Inflammatory macrophage treated with lipopolysaccharide for 4 hours (primary cell): ENCODE measurements around the gene STPG3.

Experiments
- DNase-seq: peaks from one replicate; pipeline ENCODE4 v3.0.0-alpha.2; 2020

The STPG3 gene

DNA sequence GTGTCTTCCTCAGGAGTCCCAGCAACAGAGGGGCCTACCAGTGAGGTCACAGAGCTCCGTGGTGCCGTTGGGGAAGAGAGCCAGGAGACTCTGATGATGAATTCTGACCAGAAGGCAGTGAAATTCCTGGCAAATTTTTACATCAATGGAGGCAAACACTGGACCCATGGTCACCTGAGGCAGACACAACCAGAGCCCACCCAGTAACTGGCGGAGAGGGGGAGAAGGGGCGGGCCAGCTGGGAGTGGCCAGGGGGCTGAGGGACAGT is at the start of gene STPG3:
STPG3 (plus strand) TSS at position 93 of the 268 bp plus-strand sequence; CDS start at position 94, 1 bp downstream.
- DNase-seq, result no peak

DNA sequence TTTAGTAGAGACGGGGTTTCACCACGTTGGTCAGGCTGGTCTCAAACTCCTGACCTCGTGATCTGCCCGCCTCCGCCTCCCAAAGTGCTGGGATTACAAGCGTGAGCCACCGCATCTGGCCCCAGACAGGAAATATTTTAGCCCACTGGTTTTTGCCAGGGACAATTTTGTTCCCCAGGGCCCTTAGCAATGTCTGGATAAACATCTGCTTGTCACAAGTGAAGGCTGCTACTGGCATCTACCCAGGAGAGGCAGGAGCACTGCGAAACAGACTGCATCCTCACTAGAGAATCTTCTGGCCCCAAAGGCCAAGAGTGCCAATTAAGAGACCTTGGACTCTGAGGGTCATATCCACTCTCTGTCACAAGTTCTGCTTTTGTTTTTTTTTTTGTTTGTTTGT is 48.1 kb upstream of the STPG3 start:
- no peak for DNase-seq

DNA sequence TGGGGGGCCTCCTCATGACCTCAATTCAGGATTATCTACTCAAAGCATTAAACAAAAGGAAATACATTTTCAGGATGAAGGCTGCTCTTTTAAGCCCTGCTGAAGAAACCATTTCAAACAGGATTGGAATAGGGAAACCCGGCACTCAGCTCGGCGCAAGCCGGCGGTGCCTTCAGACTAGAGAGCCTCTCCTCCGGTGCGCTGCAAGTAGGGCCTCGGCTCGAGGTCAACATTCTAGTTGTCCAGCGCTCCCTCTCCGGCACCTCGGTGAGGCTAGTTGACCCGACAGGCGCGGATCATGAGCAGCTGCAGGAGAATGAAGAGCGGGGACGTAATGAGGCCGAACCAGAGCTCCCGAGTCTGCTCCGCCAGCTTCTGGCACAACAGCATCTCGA is 46.4 kb upstream of the STPG3 start:
- DNase-seq, result no peak

- peak; percentile 87 for DNase-seq
Measured at GRCh38 chr9:137205126-137206069, 45.7 kb upstream of the STPG3 start, which contains the start of the genes NDOR1 and TMEM203. Gene NDOR1, plus strand, starts transcription at chr9:137205700. Its CDS starts 78 bp downstream, at chr9:137205778. Gene TMEM203, minus strand, starts transcription at chr9:137205648. Its CDS starts 234 bp downstream, at chr9:137205414.

- no peak for DNase-seq
Measured at GRCh38 chr9:137206602-137207001, 44.5 kb upstream of the STPG3 start.

- DNase-seq, result no peak
Measured at GRCh38 chr9:137211532-137211931, 39.6 kb upstream of the STPG3 start.

DNA sequence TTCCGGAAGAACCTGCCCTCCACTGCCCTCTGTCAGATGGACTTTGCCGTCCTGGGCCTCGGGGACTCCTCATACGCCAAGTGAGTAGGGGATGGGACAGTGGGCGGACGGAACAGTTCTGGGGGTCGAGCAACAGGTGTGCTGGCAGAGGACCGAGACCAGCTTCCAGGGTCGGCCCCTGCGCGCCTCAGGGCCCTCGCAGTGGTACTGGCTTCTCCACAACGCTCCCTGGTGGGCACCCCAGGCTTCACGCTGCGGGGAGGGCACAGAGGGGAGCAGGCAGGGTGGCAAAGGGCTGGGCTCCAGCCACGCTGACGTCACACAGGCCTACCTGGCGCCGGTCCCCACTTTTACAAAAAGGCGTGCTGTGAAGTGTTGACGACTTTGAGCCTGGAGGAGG is 38.6 kb upstream of the STPG3 start:
- DNase-seq, result no peak

DNA sequence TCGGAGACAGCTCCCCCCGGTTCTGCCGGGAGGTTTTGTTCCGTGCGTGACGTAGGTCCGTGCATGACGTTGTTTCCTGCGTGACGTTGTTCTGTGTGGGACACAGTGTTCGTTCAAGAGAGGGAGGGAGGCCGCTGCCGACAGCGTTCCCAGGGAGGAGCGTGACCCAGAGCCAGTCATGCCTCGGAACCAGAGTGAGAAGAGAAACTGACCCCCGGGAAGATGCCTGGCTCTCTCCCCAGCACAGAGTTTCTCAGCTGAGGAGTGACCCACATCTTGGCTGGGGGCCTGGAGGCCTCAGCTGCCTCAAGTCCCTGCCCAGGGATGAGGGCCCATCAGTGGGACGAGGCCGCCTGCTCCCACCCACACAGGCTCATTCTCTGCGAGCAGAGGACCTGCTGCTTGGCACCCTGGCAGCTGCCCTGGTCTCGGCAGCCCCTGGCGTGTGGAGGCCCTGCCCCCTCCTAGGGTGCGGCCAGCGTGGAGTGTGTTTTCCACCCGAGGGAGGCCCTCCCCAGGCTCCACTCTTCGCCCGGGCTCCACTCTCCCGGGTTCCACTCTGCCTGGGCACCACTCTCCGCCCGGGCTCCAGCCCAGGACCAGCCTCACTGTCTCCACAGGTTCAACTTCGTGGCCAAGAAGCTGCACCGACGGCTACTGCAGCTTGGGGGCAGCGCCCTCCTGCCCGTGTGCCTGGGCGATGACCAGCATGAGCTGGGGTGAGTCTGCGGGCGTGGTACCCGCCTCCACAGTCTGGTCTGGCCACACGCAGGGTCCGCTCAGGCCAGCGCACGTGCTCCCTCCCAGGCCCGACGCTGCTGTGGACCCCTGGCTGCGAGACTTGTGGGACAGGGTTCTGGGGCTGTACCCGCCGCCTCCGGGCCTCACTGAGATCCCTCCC is 37.7 kb upstream of the STPG3 start:
- no peak for DNase-seq

DNA sequence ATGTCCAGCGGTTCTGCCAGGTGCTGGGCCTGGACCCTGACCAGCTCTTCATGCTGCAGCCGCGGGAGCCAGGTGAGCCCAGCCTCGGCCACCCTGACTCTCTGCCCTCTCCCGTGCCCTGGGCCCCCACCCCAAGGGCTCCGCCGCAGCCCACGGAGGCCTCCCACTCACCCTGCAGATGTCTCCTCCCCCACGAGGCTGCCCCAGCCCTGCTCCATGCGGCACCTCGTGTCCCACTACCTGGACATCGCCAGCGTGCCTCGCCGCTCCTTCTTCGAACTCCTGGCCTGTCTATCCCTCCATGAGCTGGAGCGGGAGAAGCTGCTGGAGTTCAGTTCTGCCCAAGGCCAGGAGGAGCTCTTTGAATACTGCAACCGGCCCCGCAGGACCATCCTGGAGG is 36.5 kb upstream of the STPG3 start:
- DNase-seq, result no peak

GRCh38 chr9:137215196-137215986 is 35.7 kb upstream of the STPG3 start:
- no peak for DNase-seq

DNA sequence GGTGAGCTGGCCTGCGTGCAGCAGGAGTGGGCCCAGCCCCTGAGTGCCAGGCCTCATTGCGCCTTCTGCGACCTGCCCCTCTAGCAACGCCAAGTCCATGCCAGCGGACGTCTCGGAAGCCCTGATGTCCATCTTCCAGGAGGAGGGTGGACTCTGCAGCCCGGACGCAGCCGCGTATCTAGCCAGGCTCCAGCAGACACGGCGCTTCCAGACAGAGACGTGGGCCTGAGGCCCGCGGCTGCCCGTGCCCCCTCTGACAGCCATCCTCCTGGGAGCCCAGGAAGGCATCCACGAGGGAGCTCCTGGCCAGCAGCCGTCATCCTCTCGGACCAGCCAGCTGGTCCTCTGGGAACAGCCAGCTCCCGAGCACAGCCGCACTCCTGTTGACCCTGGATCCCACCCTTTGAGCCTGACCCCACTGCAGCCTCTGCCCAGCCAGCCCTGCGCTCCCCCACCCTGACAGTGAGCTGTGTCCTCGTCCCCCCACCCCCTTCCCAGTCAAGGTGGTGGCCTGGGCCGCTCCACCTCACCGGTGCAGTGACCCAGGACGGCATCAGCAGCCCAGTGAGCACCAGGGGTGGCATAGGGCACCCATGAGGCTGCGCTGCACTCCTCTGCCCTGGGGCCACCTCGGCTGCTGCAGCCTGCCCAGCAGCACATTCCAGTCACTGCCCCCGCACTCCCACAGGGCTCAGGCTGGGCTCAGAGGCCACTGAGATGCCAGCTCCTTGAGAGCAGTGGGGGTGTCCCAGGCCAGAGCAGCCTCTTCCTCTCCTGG is 34.7 kb upstream of the STPG3 start:
- DNase-seq, result no peak

DNA sequence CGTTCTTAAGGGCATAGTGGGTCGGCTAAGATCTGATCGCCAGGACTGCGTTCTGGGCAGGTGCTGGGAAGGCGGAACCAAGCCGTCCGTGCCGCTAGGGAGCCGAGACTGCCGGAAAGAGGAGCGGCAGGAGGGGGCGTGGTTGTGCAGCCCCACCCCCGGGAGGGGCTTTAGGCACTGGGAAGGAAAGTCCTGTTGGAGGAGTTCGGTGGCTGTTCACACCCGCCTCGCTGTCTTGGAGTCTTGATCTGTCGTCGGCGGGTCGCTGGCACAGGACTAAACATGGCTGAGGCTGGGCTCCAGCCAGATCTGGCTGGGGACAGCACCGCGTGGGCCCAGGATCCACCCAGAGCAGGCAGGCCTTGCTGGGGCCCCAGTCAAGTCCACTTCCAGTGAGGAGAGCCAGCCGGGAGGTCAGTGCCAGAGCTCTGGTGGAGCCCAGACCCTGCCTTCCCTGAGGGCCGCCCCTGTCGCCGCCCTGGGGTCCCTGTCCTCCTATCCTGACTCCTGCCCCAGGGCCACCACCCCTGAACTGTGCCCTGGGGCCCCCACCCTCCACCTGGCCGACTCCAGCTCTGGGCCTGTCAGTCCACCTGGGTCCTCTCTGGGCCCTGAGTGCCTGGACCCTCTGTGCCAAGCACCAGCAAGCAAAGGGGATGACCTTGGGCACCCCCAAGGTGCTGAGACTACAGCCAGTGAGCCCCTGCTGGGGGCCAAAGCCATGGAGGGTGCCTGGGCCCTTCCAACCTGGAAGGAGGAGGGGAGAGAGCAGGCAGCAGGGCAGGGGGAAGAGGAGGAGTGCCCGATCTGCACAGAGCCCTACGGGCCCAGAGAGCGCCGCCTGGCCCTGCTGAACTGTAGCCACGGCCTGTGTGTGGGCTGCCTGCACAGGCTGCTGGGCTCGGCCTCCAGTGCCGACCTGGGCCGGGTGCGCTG is 33.5 kb upstream of the STPG3 start:
- DNase-seq, result no peak

DNA sequence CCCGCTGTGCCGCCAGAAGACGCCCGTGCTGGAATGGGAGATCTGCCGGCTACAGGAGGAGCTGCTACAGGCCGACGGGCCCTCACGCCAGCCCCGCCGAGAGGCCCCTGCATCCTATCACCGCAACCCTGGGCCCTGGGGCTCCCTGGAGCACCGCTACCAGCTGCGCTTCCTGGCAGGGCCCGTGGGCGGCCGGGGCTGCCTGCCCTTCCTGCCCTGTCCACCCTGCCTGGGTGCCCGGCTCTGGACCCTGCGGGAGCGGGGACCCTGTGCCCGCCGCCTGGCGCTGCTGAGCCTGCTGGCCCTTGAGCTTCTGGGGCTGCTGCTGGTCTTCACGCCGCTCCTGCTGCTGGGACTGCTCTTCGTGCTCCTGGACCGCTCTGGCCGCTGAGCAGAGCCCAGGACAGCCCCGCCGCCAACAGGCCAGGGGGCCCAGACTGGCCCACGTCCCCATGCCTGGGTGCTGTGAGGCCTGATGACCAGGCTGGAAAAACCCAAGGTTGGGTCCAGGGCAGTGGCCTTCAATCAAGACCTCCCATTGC is 32.8 kb upstream of the STPG3 start:
- no peak for DNase-seq

DNA sequence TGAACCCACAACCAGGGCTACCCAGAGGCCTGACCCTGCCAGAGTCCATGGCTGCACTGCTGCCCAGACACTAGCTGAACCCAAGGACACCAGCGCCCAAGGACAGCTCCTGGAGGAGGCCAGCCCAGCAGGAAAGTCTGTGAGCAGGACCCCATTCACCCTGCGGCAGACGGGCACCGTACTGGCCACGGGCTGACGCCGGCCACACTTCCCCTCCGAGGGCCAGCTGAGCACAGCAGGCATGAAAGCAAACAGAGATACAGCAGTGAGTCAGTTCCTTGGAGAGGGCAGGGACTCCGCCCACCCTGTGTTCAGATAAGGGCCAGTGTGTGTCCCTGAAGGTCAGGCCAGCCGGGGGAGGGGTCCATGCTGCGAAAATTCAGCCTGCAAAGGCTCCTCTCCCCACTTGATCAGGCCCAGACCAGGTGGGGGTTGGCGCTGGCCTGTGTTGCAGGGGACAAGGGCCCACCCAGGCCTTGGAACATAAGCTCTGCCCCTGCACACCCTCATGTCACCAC is 32.3 kb upstream of the STPG3 start:
- peak; percentile 34 for DNase-seq

- DNase-seq, result no peak
Measured at GRCh38 chr9:137219757-137220316, 31.2 kb upstream of the STPG3 start.

GRCh38 chr9:137220317-137221094 is 30.6 kb upstream of the STPG3 start:
- no peak for DNase-seq

GRCh38 chr9:137221095-137221505 is 30.0 kb upstream of the STPG3 start:
- no peak for DNase-seq

DNA sequence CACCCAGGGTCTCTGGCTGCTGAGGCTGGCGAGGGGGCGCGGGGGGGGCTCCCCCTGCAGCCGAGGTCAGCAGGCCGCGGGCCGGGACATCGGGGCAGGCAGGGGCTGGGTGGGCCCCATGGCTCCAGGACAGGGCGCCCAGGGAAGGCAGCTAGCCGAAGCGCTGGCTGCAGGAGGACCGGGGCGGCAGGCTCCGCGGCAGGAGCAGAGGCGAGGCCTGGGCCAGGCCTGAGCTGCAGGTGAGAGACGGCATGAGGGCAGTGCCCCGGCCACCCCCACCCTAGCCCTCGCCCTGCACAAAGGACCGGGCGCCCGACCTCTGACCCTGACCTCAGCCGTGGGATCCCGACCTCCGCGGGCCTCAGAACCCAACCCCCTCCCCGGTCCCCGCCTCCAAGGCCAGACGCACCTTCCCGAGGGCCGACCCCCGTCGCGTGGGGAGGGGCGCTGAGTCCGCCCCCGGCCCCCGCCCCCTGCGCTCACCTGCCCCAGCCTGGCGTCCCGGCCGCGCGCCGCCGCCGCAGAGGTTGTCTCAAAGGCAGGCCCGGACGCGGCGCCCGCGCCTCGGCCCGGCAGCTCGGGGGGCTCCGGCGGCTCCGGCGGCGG is 29.5 kb upstream of the STPG3 start:
- no peak for DNase-seq
